Parathyroid adenoma (tissue), 2 donors: ENCODE measurements around the gene FBXO24.
"Not testable (repeated sequence)": the region's sequence is repeated elsewhere in the genome, so short reads cannot be mapped to it uniquely, and the experiment has no call there.

ENCODE experiments used
- H2AFZ ChIP-seq: fragments of 300-600 bp; sonication (generic); one replicate; pipeline ENCODE4 v1.7.0; 2017; ENCODE audit warnings: antibody characterized with exemption, mild to moderate bottlenecking
- H3K27ac ChIP-seq: fragments of 300-600 bp; sonication (generic); one replicate; pipeline ENCODE4 v1.7.0; 2017
- H3K27me3 ChIP-seq: fragments of 300-600 bp; sonication (generic); one replicate; pipeline ENCODE4 v1.7.0; 2017; ENCODE audit warnings: low read length; ENCODE audit not compliant: control insufficient read depth, insufficient read depth
- H3K36me3 ChIP-seq: fragments of 300-600 bp; sonication (generic); one replicate; pipeline ENCODE4 v1.7.0; 2017; ENCODE audit warnings: low read length; ENCODE audit not compliant: control insufficient read depth, insufficient read depth
- H3K4me1 ChIP-seq: fragments of 300-600 bp; sonication (generic); one replicate; pipeline ENCODE4 v1.7.0; 2017; ENCODE audit warnings: control low read depth
- H3K4me2 ChIP-seq: fragments of 300-600 bp; sonication (generic); one replicate; pipeline ENCODE4 v1.7.0; 2017; ENCODE audit warnings: low read length
- H3K4me3 ChIP-seq: fragments of 300-600 bp; sonication (generic); one replicate; pipeline ENCODE4 v1.7.0; 2017; ENCODE audit warnings: low read depth, low read length
- H3K79me2 ChIP-seq: fragments of 300-600 bp; sonication (generic); one replicate; pipeline ENCODE4 v1.7.0; 2017; ENCODE audit warnings: control low read depth
- H3K9ac ChIP-seq: fragments of 300-600 bp; sonication (generic); one replicate; pipeline ENCODE4 v1.7.0; 2017; ENCODE audit warnings: mild to moderate bottlenecking
- H3K9me3 ChIP-seq: fragments of 300-600 bp; sonication (generic); one replicate; pipeline ENCODE4 v1.7.0; 2017; ENCODE audit warnings: low read length; ENCODE audit not compliant: control insufficient read depth
- CTCF ChIP-seq: fragments of 300-600 bp; sonication (generic); IDR thresholded peaks from one replicate; pipeline ENCODE4 v1.7.0; 2017; ENCODE audit warnings: antibody characterized with exemption, mild to moderate bottlenecking
- donor health status: primary hyperparathyroidism.

FBXO24 gene

DNA sequence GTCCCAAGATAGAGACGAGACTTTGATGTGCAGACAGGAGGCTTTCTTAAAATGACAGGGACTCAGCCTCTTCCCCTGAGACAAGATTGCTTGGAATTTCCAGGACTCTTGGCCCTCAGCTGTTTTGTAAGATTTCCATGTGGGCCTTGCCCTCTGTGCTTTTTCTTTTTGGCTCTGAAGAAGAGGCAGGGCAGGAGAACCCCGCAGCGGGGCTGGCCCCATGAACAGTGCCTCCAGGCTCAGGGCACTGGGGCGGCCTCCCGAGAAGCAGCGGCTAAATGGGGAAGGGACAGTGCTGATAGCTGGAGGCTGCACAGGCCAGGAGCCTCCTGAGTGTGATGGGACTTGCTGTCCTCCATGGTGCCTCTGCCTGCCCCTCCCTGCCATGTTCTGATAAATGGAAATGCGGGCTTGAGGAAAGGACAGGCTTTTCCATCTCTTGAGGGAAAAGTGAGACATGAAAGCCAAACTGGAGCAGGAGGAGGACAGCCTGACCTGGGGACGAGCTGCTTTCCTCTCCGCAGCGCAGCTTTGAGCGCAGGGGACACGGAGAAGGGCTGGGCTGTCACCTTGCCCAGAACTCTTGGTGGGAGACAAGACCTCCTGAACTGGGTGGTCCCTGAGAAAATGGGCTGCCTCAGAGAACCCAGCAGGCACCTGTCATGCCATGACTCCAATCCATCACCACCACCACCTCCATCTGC is 24.5 kb upstream of the FBXO24 start:
- H3K27ac ChIP-seq, result no peak overlapping the region

GRCh38 chr7:100562195-100563099 is 23.7 kb upstream of the FBXO24 start:
- H2AFZ ChIP-seq, result no peak overlapping the region
- H3K27me3 ChIP-seq, result no peaks in the 10 kb centered on the region
- H3K4me3 ChIP-seq, result no peak overlapping the region
- H3K4me1 ChIP-seq, result peaks cover 4% of the 10 kb centered on the region
- no peaks in the 10 kb centered on the region for H3K36me3 ChIP-seq
- no peak overlapping the region for H3K4me2 ChIP-seq
- no peak for TF ChIP-seq CTCF
- H3K9ac ChIP-seq, result no peak overlapping the region
- no peak overlapping the region for H3K27ac ChIP-seq
- no peaks in the 10 kb centered on the region for H3K79me2 ChIP-seq
- no peaks in the 10 kb centered on the region for H3K9me3 ChIP-seq

More for the DNA sequence above, 24.5 kb upstream of the FBXO24 start:
- H3K9me3 ChIP-seq, result no peaks in the 10 kb centered on the region
- no peak for TF ChIP-seq CTCF
- H3K4me2 ChIP-seq, result no peak overlapping the region
- H3K79me2 ChIP-seq, result no peaks in the 10 kb centered on the region
- H3K36me3 ChIP-seq, result no peaks in the 10 kb centered on the region
- H3K9ac ChIP-seq, result no peak overlapping the region
- no peak overlapping the region for H2AFZ ChIP-seq
- H3K4me1 ChIP-seq, result peaks cover 4% of the 10 kb centered on the region
- no peak overlapping the region for H3K4me3 ChIP-seq
- no peaks in the 10 kb centered on the region for H3K27me3 ChIP-seq

GRCh38 chr7:100563100-100563564 is 23.0 kb upstream of the FBXO24 start:
- Histone ChIP-seq H2AFZ (no peak overlapping the region), H3K9ac (no peak overlapping the region), H3K4me1 (peaks cover 4% of the 10 kb centered on the region), H3K36me3 (no peaks in the 10 kb centered on the region), H3K4me2 (no peak overlapping the region), H3K4me3 (no peak overlapping the region), H3K9me3 (no peaks in the 10 kb centered on the region), H3K79me2 (no peaks in the 10 kb centered on the region), H3K27me3 (no peaks in the 10 kb centered on the region), H3K27ac (no peak overlapping the region)
- no peak for TF ChIP-seq CTCF

DNA sequence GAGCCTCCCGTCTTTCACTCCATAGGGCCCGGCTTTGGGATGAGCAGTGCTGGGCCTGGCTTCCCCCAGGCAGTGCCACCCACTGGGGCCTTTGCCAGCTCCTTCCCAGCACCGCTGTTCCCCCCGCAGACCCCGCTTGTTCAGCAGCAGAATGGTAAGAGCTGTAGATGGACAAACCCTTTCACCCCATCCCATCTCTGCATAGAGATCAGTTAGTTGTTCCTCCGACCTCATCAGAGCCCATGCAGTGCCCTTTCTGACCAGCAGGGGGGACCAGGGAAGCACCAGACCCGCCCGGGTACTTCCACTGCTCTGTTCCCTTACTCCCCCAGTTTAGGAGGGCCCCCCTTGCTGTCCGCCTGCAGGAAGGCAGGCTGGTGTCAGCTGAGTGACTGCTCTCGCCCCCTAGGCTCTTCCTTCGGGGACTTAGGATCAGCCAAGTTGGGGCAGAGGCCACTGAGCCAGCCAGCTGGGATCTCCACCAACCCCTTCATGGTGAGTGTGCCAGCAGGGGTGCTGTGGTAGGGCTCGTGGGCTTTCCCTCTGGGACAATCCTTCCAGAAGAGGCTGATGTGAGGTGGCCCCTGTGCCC is 22.2 kb upstream of the FBXO24 start:
- Histone ChIP-seq H3K27me3 (no peaks in the 10 kb centered on the region), H3K4me1 (peaks cover 6% of the 10 kb centered on the region), H3K9me3 (no peaks in the 10 kb centered on the region), H3K9ac (no peak overlapping the region), H2AFZ (peak overlapping the region; percentile 28), H3K4me3 (no peak overlapping the region), H3K27ac (no peak overlapping the region), H3K4me2 (no peak overlapping the region), H3K79me2 (no peaks in the 10 kb centered on the region), H3K36me3 (no peaks in the 10 kb centered on the region)
- peak; percentile 99 for TF ChIP-seq CTCF

DNA sequence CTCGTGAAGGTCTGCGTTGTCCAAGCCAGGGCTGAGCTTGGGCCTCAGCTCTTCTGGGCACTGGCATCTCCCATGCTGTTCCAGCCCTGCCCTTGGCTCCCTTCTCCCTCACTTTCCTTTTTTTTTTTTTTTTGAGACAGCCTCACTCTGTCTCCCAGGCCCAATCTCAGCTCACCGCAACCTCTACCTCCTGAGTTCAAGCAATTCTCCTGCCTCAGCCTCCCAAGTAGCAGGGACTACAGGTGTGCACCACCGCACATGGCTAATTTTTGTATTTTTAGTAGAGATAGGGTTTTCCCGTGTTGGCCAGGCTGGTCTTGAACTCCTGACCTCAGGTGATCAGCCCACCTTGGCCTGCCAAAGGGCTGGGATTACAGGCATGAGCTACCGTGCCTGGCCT is 21.7 kb upstream of the FBXO24 start:
- H3K79me2 ChIP-seq, H3K27me3 ChIP-seq, H3K36me3 ChIP-seq, H3K9me3 ChIP-seq, H3K9ac ChIP-seq, H3K4me3 ChIP-seq, H3K4me1 ChIP-seq, H3K27ac ChIP-seq, H2AFZ ChIP-seq, H3K4me2 ChIP-seq: not testable (repeated sequence)
